ENCODE results near the gene RGL4.
"Not testable (repeated sequence)": the region's sequence is repeated elsewhere in the genome, so short reads cannot be mapped to it uniquely, and the experiment has no call there.

The RGL4 gene

GRCh38 chr22:23690713-23691112 is at the start of gene RGL4:
Gene RGL4, plus strand, starts transcription at chr22:23691013. Its CDS starts 1,018 bp downstream, at chr22:23692031.
- DNase-seq (ENCODE audit: low spot score) = no peak

- not testable (repeated sequence) for DNase-seq (ENCODE audit: low spot score)
These were observed 44.3 kb upstream of the RGL4 start for GRCh38 chr22:23646526-23646925.

GRCh38 chr22:23649071-23649501 is 41.7 kb upstream of the RGL4 start:
- no peak for DNase-seq (ENCODE audit: low spot score)

GRCh38 chr22:23651676-23652075 is 39.1 kb upstream of the RGL4 start:
- no peak for DNase-seq (ENCODE audit: low spot score)

DNA sequence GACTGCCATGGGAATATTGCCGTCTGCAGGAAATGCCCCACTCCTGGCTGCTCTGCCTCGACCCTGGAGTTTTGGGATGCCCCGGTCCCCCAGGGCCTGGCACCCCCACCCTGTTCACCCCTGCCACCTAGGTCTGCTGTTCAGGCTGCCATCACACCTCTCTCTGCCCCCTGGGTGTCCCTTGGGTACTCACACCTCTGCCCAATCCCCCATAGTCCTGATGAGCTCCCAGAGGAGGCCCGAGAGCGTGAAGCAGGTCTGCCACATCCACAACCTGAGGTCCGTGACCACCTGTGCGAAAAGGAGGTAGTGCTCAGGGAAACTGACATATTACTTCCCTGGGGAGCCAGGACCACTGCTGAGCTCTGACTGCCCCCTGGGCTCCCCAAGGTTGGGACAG is 38.5 kb upstream of the RGL4 start:
- no peak for DNase-seq (ENCODE audit: low spot score)

GRCh38 chr22:23652711-23653110 is 38.1 kb upstream of the RGL4 start:
- no peak for DNase-seq (ENCODE audit: low spot score)

DNA sequence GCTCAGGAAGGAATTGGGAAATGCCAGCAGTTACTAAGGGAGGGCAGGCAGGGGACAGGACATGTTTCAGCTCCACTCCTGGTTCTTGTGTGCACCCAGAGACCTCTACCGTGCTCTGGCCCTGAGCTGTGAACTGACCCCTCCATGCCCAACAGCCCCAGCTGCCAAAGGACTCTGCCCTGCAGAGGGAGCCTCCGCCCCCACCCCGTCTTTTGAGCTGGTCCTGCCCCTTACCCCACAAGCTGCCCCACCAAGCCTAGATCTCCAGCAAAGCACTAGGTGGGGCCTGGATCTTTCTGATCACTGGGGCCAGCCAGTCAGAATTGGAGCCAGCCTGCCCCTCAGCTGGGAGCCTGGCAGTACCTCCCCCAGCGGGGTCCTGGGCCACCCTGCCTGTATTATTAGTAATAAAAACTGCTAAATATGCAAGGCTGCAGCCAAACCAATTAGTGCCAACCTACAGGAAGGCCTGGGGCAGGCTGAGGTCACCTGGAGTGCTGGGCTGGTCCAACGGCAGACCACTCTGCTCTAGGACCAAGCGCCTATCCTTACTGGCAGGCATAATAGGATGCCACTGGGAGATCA is 34.8 kb upstream of the RGL4 start:
- no peak for DNase-seq (ENCODE audit: low spot score)

GRCh38 chr22:23657727-23658126 is 33.1 kb upstream of the RGL4 start:
- DNase-seq (ENCODE audit: low spot score) = no peak

DNA sequence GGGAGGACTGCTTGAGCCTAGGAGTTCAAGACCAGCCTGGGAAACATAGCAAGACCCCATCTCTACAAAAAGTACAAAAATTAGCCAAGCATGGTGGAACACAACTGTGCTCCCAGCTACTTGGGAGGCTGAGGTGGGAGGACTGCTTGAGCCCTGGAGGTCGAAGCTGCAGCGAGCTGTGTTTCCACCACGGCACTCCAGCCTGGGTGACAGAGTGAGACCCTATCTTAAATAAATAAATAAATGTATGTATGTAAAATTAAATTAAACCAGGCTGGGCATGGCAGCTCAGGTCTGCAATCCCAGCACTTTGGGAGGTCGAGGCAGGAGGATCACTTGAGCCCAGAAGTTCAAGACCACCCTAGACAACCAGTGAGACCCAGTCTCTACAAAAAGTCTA is 30.4 kb upstream of the RGL4 start:
- not testable (repeated sequence) for DNase-seq (ENCODE audit: low spot score)

DNA sequence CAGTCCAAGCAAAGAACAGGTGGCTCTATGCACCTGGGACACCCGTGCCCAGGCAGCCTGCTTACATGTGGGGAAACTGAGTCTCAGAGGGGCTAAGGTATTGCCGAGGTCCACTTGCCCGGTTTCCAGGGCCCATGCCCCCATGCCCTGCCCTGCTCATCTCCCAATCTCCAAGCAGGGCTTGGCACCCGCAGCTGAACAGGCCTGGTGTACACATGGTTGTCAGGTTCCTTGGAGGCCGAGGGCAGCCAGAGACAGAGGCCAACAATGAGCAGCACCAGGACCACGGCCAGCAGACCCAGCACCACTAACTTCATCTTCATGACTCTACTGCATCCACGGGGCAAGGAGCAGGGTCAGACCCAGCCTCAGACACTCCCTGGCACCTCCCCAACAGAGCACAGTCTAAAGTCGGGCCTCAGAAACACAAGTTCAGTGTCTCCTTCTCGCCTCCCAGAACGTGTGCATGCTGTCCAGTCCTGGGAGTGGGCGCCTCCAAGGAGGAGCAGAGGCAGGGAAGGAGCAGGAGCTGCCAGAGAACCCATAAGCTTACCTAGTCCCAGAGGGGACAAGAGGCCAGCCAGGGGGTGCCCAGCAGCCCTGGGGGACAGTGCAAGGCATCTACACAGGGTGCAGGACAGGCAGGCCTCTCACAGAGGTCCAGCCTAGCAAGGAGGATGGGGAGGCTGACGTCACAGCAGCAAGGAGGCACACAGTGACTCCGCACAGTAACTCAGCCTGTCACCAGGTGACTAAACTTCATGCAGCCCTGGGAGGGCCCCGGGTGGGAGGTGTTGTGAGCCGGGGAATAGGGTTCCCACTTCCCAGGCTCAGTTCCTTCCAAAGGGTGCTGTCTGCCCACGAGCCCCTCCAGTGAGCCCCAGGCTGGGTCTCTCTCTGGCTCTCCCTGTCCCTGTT is 20.2 kb upstream of the RGL4 start:
- no peak for DNase-seq (ENCODE audit: low spot score)

DNA sequence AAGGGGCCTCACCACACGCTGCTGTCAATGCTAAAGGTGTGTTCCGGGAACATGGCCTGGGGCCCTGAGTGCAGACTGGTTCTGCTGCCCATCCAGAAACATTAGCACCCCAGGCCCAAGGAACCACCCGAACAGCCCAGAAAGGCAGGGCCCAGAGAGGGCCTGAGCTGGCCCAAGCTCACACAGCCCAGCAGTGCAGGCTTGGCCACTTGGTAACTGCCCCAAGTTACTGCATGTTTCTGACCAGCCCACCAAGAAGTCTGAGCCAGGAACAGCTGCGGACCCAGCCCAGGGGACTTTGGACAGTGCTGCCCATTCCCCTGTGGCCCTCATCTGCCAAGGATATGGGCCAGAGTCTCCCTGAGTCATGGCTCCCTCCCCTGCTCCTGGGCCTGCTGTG is 19.4 kb upstream of the RGL4 start:
- not testable (repeated sequence) for DNase-seq (ENCODE audit: low spot score)

DNA sequence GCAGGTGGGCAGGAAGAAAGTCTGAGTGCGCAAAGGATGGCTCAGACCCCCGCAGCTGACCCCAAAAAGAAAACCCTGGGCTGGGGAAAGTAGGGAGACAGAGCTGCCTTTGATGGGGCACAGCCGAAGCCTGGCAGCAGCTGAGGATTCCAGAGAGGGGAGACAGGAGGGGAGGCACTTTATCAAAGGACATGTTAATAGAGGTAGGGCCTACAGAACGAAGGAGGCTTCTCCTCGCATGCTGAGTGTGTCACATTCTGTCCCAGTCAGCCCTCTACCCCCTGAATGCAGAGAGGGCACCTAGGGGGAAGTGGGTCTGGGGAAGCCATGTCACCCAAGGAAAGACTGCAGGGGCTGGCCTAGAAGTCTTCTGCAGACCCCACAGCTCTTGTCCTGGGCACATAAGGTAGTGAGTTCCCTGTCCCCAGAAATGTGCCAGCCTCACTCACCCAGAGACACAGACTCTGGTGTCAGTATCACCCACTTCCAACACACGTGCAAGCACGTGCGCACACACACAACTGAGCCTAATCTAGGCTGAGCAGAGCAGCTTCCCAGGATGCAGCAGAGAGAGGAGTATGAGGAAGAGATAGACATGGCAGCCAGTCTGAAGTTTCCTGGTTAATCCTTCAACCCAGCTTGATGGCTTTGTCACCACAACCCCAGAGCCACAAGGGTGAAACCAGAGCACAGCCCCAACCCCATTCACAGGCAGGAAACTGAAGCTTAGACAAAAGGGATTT is 18.3 kb upstream of the RGL4 start:
- not testable (repeated sequence) for DNase-seq (ENCODE audit: low spot score)

- no peak for DNase-seq (ENCODE audit: low spot score)
These were observed 17.7 kb upstream of the RGL4 start for GRCh38 chr22:23673050-23673620.

- no peak for DNase-seq (ENCODE audit: low spot score)
These were observed 16.8 kb upstream of the RGL4 start for GRCh38 chr22:23673826-23674690.

DNA sequence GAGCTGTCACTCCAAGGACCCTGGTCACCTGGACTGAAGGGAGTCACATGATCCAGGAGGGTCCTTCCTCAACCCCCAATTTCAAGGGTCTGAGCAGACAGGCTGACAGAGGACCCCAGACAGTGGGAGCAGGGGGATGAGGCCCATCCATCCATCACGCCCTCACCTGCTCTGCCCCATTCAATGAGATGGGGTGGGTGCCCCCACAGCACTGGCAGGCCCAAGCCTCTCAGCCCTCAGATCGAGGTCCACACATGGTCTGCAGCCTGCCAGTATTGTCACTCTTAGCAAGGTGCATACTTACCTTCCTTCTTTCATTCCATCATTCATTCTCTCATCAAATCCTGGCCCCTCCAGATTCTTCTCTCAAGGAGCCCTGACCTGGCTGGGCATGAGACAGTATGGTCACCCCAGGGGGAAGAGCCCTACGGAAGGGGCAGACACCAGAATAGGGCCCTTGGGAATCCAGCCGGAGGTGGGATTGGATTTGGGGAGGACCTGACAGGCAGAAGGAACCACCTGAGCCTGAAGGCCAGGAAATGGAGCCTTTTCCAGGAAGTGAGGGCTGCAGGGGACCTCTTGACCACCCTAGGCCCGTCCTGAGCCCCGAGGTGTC is 15.8 kb upstream of the RGL4 start:
- not testable (repeated sequence) for DNase-seq (ENCODE audit: low spot score)

DNA sequence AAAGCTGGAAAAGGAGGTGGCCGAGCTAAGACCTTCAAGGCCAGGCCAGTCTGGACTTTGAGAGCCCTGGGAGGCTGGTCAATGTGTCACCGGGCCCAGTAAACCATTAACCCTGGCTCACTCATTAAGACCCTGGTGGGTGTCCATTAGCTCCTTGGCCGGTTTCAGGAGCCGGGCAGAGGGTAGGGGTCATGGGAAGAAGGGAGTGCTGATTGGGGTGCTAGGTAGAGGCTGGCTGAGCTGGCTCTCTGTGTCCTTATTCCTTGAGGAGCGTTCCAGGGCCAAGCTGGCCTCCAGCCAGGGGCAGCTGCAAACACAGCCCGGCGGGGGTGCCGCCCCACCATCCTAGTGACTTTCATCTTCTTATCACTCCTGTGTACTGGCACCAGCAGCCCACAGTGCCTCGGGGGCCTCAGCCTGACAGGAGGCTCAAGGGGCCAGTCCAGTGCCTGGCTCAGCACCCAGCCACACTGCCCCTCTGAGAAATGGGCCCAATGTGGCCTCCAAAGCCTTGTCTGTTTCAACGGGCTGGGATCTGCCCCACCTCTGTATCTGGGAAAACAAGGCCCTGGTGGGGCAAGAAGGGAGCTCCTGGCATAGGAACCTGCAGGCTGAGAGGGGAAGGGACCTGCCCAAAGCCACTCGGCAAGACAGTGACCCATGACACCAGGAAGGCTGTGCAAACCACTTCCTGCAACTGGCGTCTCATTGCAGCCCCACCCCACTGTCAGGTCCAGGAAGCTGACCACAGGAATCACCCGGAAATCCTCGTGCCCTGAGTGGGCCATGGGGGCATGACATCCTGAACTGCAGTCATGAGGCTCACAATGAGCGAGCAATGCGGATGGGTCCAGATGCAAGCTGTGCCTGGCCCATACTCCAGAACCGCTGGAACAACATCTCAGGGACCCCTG is 15.1 kb upstream of the RGL4 start:
- no peak for DNase-seq (ENCODE audit: low spot score)

GRCh38 chr22:23676841-23677700 is 13.7 kb upstream of the RGL4 start:
- not testable (repeated sequence) for DNase-seq (ENCODE audit: low spot score)

DNA sequence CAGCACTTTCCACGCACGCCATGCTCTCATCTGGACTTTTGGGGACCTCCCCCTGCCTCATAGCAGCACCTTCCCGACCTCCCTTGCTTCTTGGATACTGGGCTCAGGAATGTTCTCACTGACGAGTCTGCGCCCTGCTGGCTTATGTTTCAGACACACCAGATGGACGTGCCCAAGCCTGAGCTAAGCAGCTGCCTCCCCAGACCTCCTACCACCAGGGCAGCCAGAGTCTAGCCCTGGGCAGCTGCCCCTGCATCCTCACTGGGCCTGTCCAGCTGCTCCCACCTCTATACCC is 13.2 kb upstream of the RGL4 start:
- no peak for DNase-seq (ENCODE audit: low spot score)

GRCh38 chr22:23678133-23678532 is 12.7 kb upstream of the RGL4 start:
- no peak for DNase-seq (ENCODE audit: low spot score)
